NCI-H82 (cell line): ENCODE results near the gene PLAAT2.
"Not testable (repeated sequence)": the region's sequence is repeated elsewhere in the genome, so short reads cannot be mapped to it uniquely, and the experiment has no call there.

Experiments
- DNase-seq: peaks from one replicate; lab custom pipeline; 2025; lab: John Stamatoyannopoulos, UW

PLAAT2 gene

GRCh38 chr11:63563201-63564055 lies at the start of gene PLAAT2:
TSS of gene PLAAT2 (minus strand) at chr11:63563379. CDS start at chr11:63563324, 55 bp downstream.
- no peak for DNase-seq

DNA sequence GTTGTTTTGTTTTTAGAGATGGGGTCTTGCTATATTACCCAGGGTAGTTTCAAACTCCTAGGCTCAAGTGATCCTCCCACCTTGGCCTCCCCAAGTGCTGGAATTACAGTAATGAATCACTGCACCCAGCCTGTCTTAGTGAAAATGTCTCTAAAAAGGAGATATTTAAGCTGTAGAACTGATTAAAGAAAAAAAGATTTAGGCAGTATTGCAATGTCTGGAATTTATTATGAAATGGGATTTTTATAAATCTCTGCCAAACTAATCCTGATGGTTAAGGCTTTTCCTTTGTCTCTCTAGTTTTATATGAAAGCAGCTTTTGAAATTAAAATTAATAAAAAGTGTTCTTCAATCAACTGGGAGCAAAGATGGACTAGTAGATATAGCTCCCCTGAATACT lies 49.0 kb upstream of the PLAAT2 start:
- DNase-seq = no peak

- no peak for DNase-seq
These were observed 48.2 kb upstream of the PLAAT2 start for GRCh38 chr11:63611395-63611747.

DNA sequence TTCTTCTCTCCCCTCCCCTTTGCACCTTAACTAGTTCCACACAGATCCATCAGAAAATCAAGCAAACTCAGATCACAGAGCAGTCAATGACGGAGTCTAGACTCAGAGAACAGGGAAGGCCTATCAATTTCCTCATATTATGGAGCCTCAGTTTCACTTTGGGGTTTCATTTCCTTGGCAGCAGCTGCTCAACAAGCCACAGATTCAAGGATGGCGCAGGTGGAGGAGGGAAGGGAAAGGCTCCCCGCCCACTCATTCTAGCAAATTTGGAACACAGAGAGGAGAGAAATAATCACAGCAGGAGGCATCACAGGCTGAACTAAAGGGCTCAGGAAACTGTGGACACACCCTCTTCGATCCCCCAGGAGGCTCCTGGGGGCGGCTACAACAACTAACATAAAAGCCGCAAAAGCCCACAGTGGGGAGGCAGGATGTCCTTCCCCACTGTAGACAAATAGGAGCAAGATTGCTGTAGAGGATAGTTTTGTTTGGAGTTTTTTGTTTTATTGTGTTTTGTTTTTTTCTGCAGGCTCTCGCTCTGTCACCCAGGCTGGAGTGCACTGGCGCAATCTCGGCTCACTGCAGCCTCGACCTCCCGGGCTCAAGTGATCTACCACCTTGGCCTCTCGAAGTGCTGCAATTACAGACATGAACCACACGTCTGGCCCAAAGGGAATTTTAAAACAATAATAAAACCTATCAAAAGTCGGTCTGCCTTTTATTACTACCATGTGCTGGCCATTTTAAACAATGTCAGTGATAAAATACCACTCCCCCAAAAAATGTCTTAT lies 47.6 kb upstream of the PLAAT2 start:
- no peak for DNase-seq

DNA sequence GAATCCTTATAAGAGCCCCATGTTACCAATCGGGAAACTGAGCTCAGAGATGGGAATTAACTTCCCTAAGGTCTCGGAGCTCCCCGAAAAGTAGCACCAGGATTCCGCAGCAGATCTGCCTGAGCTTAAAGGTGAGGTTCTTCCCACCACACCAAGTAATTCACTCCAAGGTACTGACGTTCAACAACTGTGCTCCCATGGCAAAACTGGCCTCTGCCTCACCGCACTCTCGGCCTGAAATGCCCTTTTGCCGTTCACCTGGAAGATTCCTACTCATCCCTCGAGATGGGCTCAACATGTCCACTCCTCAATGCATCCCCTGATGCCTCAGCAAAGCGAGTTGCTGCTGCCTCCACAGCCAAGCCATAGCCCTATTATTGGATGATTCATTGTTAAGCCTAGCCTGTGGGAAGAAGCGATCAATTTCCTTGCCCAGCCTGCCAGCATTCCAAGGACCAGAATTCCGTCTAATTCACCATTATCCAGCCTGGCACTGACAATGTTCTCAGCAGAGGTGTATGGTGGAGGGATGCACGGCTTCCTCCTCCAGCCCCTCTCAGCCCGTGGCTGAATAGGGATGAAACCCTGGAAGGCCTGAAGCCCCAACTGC lies 46.9 kb upstream of the PLAAT2 start:
- no peak for DNase-seq

DNA sequence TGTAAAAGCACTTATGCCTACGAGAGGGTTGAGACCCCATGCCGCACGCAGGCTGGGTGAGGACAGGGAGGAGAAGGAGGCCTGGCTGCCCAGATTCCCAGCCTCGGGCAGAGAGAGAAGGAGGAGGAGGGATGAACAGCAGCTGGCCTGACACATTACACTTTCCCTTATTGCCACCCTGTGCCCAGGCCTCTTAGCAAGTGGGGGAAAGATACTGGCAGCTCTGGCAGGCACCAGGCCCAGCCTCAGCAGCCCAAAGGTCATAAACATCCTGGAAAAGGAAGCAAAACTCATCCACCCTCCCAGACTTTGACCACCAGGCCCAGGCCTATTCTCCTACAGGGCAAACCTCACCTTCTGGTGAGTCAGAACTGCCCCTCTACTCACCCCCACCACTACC lies 46.4 kb upstream of the PLAAT2 start:
- no peak for DNase-seq

DNA sequence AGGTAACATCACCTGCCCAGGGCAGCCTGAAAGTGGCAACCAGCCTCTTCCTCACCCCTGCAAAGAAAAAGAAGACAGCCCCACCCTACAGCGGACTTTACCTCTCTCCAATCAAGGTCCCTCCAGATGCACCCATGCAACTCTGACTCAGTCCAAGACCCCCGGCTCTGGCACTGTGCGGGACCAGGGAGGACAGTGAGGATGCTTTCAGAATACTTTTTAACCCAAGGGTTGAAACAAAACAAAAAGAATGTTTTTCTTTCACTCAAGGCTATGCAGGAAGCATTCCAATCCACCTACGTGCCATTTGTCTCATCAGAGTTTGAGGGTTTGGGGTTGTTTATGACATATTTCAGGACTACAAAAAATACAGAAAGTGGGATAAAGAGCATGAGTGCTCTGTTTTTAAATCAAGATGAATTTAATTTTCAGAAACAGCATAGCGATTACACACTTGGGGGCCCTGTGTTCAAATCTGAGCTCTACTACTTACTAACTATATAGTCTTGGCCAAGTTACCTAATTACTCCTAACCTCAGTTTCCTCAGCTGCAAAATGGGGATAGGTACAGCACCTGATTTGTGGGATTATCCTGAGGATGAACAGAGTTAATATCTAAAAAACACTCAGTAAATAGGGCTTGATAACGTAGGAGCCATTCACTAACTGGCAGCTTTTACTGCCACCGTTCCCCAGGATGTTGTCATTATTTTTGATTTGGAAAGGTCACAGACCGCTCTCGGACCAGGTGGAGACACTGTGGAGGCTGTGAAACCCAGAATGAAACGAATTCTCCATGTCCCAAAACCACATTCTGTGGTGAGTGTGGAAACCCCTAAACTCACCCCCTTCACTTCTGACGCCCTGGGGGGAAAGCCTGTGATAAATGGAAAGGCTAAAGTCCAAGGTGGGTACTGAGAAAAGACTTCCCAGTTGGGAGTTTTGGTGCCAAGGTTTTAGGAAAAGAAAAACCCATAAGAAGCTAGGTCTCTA lies 45.5 kb upstream of the PLAAT2 start:
- no peak for DNase-seq

GRCh38 chr11:63603180-63603518 lies 40.0 kb upstream of the PLAAT2 start:
- DNase-seq = no peak

DNA sequence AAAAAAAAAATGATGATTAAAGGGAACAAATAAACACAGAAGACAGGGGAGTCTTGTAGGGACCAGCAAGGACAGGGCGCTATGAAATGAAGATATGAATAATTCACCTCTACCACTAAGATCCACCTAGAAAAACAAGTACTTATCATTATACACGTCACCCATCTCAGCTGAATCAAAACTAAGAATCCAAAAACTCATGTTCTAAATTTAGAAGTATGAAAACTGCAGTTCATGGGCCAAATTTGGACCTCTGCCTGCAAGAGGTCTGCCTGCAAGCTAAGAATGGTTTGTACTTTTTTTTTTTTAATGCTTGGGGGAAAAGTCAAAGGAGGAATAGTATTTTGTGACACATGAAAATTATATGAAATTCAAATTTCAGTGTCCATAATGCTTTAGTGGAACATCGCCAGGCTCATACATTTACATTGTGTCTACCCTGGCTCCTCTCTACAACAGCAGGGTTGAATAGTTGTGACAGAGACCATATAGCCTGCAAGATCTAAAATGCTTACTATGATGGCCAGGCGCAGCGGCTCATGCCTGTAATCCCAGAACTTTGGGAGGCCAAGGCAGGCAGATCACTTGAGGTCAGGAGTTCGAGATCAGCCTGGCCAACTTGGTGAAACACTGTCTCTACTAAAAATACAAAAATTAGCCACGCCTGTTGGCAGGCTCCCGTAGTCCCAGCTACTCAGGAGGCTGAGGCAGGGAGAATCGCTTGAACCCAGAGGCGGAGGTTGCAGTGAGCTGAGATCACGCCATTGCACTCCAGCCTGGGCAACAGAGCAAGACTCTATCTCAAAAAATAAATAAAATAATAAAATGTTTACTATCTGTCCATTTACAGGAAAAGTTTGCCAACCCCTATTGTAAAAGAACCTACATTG lies 39.4 kb upstream of the PLAAT2 start:
- not testable (repeated sequence) for DNase-seq

DNA sequence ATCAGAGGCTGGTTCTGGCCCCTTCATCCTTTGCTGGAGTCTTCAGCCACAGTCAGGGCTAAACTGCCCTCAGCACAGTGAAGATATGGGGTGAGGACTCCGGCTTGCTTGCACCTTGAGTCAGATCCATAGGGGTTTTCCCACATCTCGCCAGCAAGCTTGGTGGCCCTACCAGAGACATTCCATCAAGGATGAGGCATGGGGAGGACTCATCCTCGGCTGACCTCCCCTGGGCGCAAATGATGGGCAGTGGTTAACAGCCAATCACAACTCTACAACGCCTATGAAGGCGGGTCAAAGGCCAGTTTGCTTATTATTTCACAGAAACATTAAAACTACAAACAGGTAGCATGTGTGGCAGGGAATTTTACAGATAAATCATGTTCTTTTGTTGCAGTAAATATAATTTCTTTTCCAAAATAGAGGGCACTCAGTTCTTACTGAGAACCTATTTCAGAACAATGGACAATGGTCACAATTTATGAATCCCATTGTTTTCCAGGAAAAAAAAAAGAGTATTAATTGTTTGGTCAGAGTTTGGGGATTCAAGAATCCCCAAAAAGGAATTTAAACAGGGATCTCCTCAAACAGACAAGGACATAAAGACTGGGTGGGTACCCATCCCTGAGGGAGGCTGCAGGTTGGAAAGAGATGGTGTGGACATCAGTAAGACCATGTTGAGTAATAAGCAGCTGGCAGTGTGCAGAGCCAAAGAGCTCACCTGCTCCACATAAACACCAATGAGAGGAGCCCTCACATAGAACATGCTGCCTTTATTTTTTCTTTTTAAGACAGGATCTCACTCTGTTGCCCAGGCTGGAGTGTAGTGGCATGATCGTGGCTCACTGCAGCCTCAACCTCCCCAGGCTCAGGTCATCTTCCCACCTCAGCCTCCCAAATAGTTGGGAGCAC lies 36.3 kb upstream of the PLAAT2 start:
- DNase-seq = no peak

- no peak for DNase-seq
These were observed 35.4 kb upstream of the PLAAT2 start for GRCh38 chr11:63598556-63598955.

- DNase-seq = no peak
These were observed 32.1 kb upstream of the PLAAT2 start for GRCh38 chr11:63595296-63595695.

DNA sequence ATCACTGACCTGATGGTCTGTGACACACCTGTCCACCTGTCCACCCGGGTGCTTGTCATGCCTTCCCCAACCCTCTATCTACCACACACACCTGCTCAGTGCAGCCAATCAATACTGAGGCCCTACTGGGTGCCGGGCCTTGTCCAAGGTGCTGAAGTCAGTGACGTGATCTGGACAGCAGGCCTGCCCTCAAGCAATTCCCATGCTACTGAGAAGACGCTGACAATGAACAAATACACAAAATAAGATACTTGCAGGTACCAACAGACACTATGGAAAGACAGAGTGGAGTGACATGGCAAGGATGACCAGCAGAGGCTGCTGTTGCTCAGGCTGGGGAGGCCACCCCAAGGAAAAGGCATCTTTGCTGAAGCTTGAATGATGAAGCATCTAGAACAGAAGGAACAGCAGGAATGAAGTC lies 29.8 kb upstream of the PLAAT2 start:
- DNase-seq = peak; percentile 21

- DNase-seq = no peak
These were observed 27.0 kb upstream of the PLAAT2 start for GRCh38 chr11:63590024-63590788.

GRCh38 chr11:63589000-63589399 lies 25.8 kb upstream of the PLAAT2 start:
- no peak for DNase-seq

DNA sequence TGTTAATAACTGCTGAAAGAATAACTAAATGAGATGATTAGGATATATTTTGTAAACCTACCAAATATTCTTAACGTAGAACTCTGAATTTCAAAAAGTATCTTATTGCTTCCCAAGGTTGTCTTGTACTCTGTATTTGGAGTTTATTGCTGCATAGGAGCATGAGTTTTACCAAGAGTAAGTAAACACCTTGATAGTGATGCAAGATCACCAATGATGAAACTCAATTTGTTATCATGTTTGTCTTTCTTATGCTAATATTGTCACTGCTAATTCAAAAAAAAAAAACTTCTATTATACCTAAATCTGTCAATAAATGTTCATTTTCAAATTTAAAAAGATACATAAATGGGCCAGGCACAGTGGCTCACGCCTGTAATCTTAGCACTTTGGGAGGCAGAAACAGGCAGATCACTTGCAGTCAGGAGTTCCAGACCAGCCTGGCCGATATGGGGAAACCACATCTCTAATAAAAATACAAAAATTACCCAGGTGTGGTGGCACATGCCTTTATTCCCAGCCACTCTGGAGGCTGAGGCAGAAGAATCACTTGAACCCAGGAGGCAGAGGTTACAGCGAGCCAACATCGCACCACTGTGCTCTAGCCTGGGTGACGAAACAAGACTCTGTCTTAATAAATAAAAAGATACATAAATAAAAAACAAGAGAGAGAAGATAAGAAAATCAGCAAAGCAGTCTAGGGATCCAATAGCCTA lies 23.4 kb upstream of the PLAAT2 start:
- no peak for DNase-seq

DNA sequence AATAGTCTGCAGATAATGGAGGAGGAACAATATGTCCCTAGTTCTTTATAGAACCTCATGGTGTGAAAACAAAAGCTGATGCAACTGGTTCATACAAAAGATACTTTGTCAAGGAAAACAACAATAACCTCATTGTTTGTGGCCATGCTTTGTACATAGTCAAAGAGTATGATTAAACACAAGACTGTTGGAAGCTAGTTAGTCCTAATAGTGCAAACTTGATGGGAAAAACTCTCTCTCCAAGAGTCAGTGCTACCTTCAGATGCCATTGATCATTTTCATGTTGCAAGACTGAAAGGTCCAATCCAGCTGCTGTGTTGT lies 20.1 kb upstream of the PLAAT2 start:
- no peak for DNase-seq

DNA sequence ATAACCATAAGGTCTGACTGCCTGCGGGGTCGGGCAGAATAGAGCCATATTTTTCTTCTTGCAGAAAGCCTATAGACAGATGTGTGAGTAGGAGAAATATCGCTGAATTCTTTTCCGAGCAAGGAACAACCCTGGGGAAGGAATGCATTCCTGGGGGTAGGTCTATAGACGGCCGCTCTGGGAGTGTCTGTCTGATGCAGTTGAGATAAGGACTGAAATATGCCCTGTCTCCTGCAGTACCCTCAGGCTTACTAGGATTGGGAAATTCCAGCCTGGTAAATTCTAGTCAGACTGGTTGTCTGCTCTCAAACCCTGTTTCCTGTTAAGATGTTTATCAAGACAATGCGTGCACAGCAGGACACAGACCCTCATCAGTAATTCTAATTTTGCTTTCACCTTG lies 18.0 kb upstream of the PLAAT2 start:
- DNase-seq = not testable (repeated sequence)
